HG03060 (cell line): Measurements from ENCODE around the gene TRPM8.

ENCODE experiments used
- ATAC-seq: cut with Tn5 transposase; IDR thresholded peaks from one replicate; pipeline ENCODE4 v1.9.1; 2021; ENCODE audit warnings: low read depth, moderate number of reproducible peaks; ENCODE audit not compliant: unreplicated experiment

Gene TRPM8

GRCh38 chr2:233996461-233996860 is 79.3 kb downstream of the TRPM8 start:
- ATAC-seq, result no peak

GRCh38 chr2:233997707-233998106 is 80.5 kb downstream of the TRPM8 start:
- no peak for ATAC-seq

- no peak for ATAC-seq
Measured at GRCh38 chr2:233999182-233999581, 82.0 kb downstream of the TRPM8 start.

- no peak for ATAC-seq
Measured at GRCh38 chr2:234001380-234002160, 84.4 kb downstream of the TRPM8 start.

- no peak for ATAC-seq
Measured at GRCh38 chr2:234002281-234002680, 85.1 kb downstream of the TRPM8 start.

- no peak for ATAC-seq
Measured at GRCh38 chr2:234003972-234004617, 86.9 kb downstream of the TRPM8 start.

- ATAC-seq, result no peak
Measured at GRCh38 chr2:234005126-234005525, 88.0 kb downstream of the TRPM8 start.

- ATAC-seq, result no peak
Measured at GRCh38 chr2:234006501-234006900, 89.3 kb downstream of the TRPM8 start.

- no peak for ATAC-seq
Measured at GRCh38 chr2:234014427-234014826, 97.3 kb downstream of the TRPM8 start.

GRCh38 chr2:234015861-234016260 is 98.7 kb downstream of the TRPM8 start:
- ATAC-seq, result no peak

- no peak for ATAC-seq
Measured at GRCh38 chr2:234019896-234020295, 102.7 kb downstream of the TRPM8 start.

- no peak for ATAC-seq
Measured at GRCh38 chr2:234020332-234020731, 103.2 kb downstream of the TRPM8 start.

- no peak for ATAC-seq
Measured at GRCh38 chr2:234022424-234022823, 105.3 kb downstream of the TRPM8 start.

GRCh38 chr2:234024304-234024703 is 107.1 kb downstream of the TRPM8 start:
- no peak for ATAC-seq

GRCh38 chr2:234025466-234025865 is 108.3 kb downstream of the TRPM8 start:
- ATAC-seq, result no peak

GRCh38 chr2:234025891-234026401 is 108.8 kb downstream of the TRPM8 start:
- ATAC-seq, result no peak

GRCh38 chr2:234026693-234027254 is 109.6 kb downstream of the TRPM8 start:
- no peak for ATAC-seq

GRCh38 chr2:234027641-234028040 is 110.5 kb downstream of the TRPM8 start:
- ATAC-seq, result no peak

GRCh38 chr2:234029150-234029733 is 112.1 kb downstream of the TRPM8 start:
- no peak for ATAC-seq

- no peak for ATAC-seq
Measured at GRCh38 chr2:234031207-234031606, 114.0 kb downstream of the TRPM8 start.

GRCh38 chr2:234032279-234032856 is 115.2 kb downstream of the TRPM8 start:
- no peak for ATAC-seq
